TTC549 (cell line): ENCODE measurements around the gene GTF3C1.
"Not testable (repeated sequence)": the region's sequence is repeated elsewhere in the genome, so short reads cannot be mapped to it uniquely, and the experiment has no call there.

ENCODE experiments used
- FAIRE-seq: peaks from 2 replicates; lab custom pipeline; 2012; peaks lifted over from hg19 to GRCh38; lab: Jason Lieb, UNC

Gene GTF3C1

GRCh38 chr16:27441276-27441675 lies 108.4 kb downstream of the GTF3C1 start:
- no peak for FAIRE-seq

GRCh38 chr16:27439271-27440018 lies 110.3 kb downstream of the GTF3C1 start:
- no peak for FAIRE-seq

DNA sequence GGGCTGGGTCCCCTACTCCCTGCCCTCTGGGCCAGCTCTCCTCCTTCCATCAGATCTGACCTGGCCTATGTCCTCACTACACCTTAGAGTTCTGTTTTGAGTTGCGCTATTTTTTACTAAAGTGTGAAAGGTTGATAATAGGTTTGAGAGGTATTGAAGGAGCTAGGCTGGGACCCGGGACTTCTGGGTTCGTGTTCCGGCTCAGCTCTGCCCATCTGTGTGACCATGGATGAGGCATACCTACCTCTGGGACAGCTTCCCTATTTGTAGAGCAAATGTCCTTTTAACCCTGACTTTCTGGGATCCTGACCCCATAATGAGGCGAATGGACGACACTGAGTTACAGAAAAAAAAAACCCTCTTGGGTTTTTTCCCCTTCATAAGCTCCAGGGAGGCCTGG lies 111.8 kb downstream of the GTF3C1 start:
- FAIRE-seq = no peak

- no peak for FAIRE-seq
Measured at GRCh38 chr16:27436921-27437650, 112.6 kb downstream of the GTF3C1 start.

DNA sequence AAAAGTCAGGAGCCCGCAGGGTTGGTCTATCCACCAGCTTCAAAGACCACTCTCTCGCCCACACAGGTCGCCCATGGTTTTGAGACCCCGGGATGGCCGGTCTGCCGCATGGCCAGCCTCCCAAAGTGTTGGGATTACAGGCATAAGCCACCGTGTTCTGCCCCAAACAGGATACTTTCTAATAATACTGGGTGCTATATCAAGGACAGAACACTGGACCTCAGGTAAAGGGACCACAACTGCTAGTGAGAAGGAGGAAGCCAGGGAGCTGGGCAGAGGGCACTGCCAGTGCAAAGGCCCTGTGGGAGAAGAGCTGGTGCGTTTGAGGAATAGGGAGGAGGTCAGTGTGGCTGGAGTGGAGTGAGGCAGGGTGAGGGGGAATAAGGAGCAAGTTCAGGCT lies 113.6 kb downstream of the GTF3C1 start:
- FAIRE-seq = no peak

DNA sequence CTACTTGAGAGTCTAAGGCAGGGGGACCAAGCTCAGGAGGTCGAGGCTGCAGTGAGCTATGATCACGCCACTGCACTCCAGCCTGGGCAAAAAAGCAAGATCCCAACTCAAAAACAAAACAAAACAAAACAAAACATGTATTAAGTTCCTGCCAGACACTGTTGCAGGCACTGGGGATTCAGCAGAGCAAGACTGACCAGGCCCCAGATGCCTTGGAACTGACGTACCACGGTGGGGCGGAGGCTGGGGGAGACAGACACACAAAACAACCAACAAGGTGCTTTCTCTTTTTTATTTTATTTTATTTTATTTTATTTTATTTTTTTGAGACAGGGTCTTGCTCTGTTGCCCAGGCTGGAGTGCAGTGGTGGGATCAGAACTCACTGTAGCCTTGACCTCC lies 114.6 kb downstream of the GTF3C1 start:
- not testable (repeated sequence) for FAIRE-seq

DNA sequence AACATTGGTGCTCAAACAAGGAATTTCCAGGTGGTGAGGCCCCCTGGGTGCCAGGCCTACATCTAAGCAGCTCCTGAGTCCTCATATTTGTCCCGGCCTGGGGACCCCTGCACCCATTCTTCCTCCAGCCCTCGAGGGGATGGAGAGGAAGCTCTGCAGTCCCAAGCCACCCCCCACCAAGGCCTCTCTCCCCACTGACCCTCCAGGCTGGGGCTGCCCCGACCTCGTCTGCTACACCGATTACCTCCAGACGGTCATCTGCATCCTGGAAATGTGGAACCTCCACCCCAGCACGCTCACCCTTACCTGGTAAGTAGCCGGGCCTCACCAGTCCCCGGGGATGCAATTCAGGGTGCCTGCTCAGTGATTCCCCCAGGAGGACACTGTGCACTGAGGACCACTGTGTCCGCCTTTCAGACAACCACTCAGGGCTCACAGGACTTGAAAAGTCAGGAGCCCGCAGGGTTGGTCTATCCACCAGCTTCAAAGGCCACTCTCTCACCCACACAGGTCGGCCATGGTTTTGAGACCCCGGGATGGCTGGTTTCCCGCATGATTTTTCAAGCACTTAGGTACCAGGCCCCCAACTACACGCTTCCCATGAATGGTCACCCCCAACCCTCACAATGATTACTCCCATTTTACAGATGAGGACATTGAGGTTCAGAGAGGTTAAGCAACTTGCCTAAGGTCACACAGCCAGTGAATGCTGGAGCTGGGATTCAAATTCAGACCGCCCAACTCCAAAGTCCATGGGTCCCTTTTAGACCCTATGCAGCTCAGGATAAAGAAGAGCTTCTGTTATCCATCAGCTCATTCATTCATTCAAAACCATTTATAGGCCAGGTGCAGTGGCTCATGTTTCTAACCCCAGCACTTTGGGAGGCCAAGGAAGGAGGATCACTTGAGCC lies 115.3 kb downstream of the GTF3C1 start:
- FAIRE-seq = no peak

DNA sequence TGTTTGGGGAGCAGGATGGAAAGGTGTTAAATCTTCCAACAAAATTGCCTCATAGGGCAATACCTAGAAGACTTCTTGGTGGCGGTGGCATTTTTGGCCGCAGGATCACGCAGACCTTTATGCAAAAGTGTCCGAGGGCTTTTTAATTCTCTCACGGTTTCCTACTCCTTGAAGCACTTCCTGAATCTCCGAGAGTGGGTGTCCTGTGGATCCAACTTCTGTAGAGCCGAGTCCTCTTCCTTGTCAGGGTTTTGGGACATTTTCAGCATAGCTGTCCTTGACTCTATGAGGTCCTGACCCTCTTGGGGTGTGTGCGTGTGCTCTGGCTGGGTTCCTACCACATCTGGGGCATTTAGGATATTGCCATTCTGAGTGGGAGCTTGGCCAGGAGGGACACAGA lies 116.1 kb downstream of the GTF3C1 start:
- no peak for FAIRE-seq

DNA sequence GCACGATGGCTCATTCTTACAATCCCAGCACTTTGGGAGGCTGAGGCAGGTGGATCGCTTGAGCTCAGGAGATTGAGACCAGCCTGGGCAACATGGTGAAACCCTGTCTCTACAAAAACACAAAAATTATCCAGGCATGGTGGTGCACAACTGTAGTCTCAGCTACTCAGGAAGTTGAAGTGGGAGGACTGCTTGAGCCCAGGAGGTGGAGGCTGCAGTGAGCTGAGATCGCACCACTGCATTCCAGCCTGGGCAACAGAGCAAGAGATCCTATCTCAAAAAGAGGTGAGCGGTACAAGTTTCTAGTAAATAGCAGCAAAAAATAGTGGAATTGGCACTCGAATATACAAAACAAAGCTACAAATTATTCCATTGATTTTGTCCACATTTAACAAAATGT lies 116.5 kb downstream of the GTF3C1 start:
- not testable (repeated sequence) for FAIRE-seq

- FAIRE-seq = no peak
Measured at GRCh38 chr16:27432558-27432957, 117.2 kb downstream of the GTF3C1 start.

- FAIRE-seq = no peak
Measured at GRCh38 chr16:27431773-27432532, 117.8 kb downstream of the GTF3C1 start.

- no peak for FAIRE-seq
Measured at GRCh38 chr16:27430923-27431484, 118.7 kb downstream of the GTF3C1 start.

DNA sequence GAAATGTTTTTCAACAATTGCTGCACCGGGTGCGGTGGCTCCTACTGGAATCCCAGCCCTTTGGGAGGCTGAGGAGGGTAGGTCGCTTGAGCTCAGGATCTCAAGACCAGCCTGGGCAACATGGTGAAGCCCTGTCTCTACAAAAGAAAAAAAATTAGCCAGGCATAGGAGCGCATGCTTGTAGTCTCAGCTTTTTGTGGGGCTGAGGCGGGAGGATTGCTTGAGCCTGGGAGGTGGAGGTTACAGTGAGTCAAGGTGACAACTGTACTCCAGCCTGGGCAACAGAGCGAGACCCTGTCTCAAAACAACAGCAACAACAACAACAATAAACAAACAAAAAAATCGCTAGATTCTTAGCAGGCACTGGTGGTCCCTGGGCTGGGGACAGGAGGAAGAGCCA lies 119.2 kb downstream of the GTF3C1 start:
- no peak for FAIRE-seq

DNA sequence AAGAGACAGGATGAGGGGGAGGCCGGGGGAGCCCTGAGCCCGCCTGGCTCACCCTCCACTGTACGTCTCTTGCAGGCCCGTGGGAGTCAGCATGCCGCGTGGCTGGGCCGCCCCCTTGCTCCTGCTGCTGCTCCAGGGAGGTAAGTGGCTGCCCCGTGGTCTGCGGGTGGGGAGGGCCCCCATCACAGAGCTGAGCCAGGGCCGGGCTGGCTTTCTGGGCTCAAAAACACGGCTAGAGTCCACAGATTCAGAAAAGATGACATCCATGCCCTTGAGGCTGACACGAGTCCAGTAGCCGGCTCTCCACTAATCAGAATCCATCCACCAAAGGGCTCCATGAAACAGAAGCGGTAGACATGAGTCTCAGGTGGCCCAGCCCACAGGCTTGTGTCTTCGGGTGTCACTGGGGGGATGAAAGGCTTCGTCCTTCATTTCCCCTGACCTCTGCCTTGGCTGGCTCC lies 119.7 kb downstream of the GTF3C1 start:
- no peak for FAIRE-seq

DNA sequence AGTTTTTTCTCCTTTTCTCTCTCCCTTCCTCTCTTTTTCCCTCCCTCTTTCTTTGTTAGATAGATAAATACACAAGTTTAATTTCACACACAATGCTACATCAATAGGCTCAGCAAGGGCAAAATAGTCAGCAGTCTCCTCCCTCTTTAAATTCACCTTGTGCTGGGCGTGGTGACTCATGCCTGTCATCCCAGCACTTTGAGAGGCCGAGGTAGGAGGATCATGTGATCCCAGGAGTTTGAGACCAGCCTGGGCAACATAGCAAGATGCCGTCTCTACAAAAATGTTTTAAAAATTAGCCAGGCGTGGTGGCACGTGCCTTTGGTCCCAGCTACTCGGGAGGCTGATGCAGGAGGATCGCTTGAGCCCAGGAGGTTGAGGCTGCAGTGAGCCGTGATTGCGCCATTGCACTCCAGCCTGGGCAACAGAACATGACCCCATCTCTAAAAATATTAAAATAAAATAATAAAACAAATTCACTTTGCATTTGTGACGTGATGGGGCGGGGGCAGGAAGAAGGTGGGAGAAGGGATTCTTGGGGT lies 120.3 kb downstream of the GTF3C1 start:
- no peak for FAIRE-seq

DNA sequence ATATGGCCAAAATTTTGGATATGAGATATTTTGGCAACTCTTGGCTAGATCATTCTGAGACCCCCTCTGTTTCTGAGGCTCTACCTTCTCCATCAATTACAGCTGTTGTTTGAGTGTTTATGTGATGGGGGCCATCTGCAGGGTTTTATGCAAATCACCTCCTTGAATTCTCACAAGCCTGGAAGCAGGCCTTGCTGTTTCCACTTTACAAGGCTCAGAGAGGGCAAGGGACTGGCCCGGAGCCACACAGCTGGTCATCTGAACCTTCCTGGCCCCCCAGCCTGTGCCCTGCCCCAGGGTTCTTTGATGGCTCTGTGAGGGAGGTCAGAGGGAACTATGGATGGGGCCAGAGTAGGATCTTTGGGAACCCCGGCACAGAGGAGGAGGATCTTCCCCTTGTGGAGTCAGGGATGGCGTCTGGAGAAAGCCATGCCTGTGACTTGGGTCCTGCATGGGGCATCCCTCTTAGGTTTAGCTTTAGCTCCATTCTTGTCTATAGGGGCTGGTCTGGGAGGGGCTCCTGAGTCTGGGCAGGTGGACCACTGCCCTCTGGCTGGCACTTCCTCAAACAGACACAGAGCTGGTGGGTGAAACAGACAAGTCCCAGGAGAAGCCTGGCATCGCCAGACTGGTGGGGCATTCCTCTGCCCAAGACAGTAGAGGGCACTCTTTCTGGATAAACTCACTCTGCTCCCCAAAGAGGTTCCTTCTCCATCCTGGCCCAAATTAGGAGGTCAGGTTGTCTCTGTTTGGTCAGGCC lies 121.5 kb downstream of the GTF3C1 start:
- no peak for FAIRE-seq

DNA sequence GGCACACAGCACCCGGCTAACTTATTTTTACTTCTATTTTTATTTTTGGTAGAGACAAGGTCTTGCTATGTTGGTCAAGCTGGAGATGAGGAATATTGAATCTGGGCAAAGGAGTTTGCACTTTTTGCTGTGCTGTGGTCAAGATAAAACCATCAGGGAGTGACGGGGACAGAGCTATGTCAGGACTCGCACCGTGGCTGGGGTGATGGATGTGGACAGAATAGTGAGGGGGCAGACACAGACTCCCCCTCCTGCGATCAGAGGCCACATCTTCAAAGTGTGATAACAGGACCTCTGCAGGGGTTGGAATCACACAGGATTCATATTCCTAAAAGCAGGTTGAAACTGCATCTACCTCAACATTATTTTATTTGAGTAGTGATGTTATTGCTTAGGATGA lies 122.2 kb downstream of the GTF3C1 start:
- FAIRE-seq = no peak

- no peak for FAIRE-seq
Measured at GRCh38 chr16:27426423-27427408, 123.0 kb downstream of the GTF3C1 start.

DNA sequence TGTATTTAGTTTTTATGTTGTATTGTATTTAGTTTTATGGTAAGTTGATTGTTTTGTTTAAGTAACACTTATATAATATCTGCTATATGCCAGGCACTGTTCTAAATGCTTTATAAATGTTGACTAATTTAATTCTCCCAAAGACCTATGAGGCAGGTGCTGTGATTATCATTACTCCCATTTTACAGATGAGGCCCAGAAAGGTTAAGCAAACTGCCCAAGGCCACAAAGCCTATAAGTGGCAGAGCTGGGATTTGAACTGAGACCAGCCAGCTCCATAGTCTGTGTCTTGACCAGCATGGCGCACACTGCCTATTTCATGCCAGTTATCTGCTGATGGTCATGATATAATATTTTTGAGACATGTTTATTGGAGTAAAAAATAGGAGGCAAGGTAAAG lies 123.8 kb downstream of the GTF3C1 start:
- FAIRE-seq = no peak
